Suppressor macrophage treated with lipopolysaccharide for 4 hours (primary cell): ENCODE results near the gene KDM8.
"Not testable (repeated sequence)": the region's sequence is repeated elsewhere in the genome, so short reads cannot be mapped to it uniquely, and the experiment has no call there.

Source experiments
- DNase-seq: peaks from one replicate; pipeline ENCODE4 v3.0.0-alpha.2; 2020

Gene KDM8

GRCh38 chr16:27245276-27246172 lies 42.2 kb downstream of the KDM8 start:
- DNase-seq = peak; percentile 25

GRCh38 chr16:27246439-27246838 lies 43.1 kb downstream of the KDM8 start:
- DNase-seq = no peak

GRCh38 chr16:27247076-27247475 lies 43.8 kb downstream of the KDM8 start:
- peak; percentile 76 for DNase-seq

GRCh38 chr16:27248036-27248435 lies 44.7 kb downstream of the KDM8 start:
- DNase-seq = no peak

- DNase-seq = not testable (repeated sequence)
Measured at GRCh38 chr16:27248886-27249285, 45.6 kb downstream of the KDM8 start.

- DNase-seq = no peak
Measured at GRCh38 chr16:27251541-27252205, 48.3 kb downstream of the KDM8 start.

- DNase-seq = no peak
Measured at GRCh38 chr16:27252206-27252585, 48.9 kb downstream of the KDM8 start.

GRCh38 chr16:27253526-27253930 lies 50.2 kb downstream of the KDM8 start:
- DNase-seq = peak; percentile 87

GRCh38 chr16:27254262-27254811 lies 51.0 kb downstream of the KDM8 start:
- peak; percentile 88 for DNase-seq

- no peak for DNase-seq
Measured at GRCh38 chr16:27256861-27257260, 53.5 kb downstream of the KDM8 start.

- no peak for DNase-seq
Measured at GRCh38 chr16:27257271-27257670, 53.9 kb downstream of the KDM8 start.

- DNase-seq = no peak
Measured at GRCh38 chr16:27258241-27258734, 55.0 kb downstream of the KDM8 start.

GRCh38 chr16:27259710-27260109 lies 56.4 kb downstream of the KDM8 start:
- no peak for DNase-seq

GRCh38 chr16:27262904-27263423 lies 59.6 kb downstream of the KDM8 start:
- peak; percentile 52 for DNase-seq

GRCh38 chr16:27264151-27264550 lies 60.8 kb downstream of the KDM8 start:
- DNase-seq = peak; percentile 44

GRCh38 chr16:27265982-27266381 lies 62.7 kb downstream of the KDM8 start:
- no peak for DNase-seq

- peak; percentile 48 for DNase-seq
Measured at GRCh38 chr16:27267037-27267677, 63.8 kb downstream of the KDM8 start.

GRCh38 chr16:27268376-27269299 lies 65.3 kb downstream of the KDM8 start, which contains the start of gene NSMCE1:
NSMCE1 (minus strand) TSS chr16:27268772; CDS start chr16:27257570, 11,202 bp downstream.
- peak; percentile 99 for DNase-seq

- DNase-seq = no peak
Measured at GRCh38 chr16:27269300-27270150, 66.2 kb downstream of the KDM8 start.

- no peak for DNase-seq
Measured at GRCh38 chr16:27270349-27270748, 67.0 kb downstream of the KDM8 start.
